ENCODE data around the gene GSTK1. TPM values are rescaled to one million over a fixed set of nuclear protein-coding genes. Genes with fewer than 3 reads are reported as not detected.
"Not testable (repeated sequence)": the region's sequence is repeated elsewhere in the genome, so short reads cannot be mapped to it uniquely, and the experiment has no call there.

Gene GSTK1
- total RNA-seq, 1 donor from 2014 or later = 200 TPM

GRCh38 chr7:143269251-143269650 lies 6.0 kb downstream of the GSTK1 start:
- DNase-seq (ENCODE audit: low spot score) = no peak

GRCh38 chr7:143271240-143271639 lies 8.0 kb downstream of the GSTK1 start:
- DNase-seq (ENCODE audit: low spot score) = no peak

- no peak for DNase-seq (ENCODE audit: low spot score)
Observed at GRCh38 chr7:143272871-143273270, 9.6 kb downstream of the GSTK1 start.

- DNase-seq (ENCODE audit: low spot score) = no peak
Observed at GRCh38 chr7:143279186-143280098, 16.2 kb downstream of the GSTK1 start.

GRCh38 chr7:143280160-143280559 lies 16.9 kb downstream of the GSTK1 start:
- DNase-seq (ENCODE audit: low spot score) = no peak

- no peak for DNase-seq (ENCODE audit: low spot score)
Observed at GRCh38 chr7:143280566-143280965, 17.3 kb downstream of the GSTK1 start.

- DNase-seq (ENCODE audit: low spot score) = no peak
Observed at GRCh38 chr7:143281529-143281928, 18.3 kb downstream of the GSTK1 start.

- DNase-seq (ENCODE audit: low spot score) = no peak
Observed at GRCh38 chr7:143282124-143282523, 18.9 kb downstream of the GSTK1 start.

- DNase-seq (ENCODE audit: low spot score) = no peak
Observed at GRCh38 chr7:143283381-143283780, 20.1 kb downstream of the GSTK1 start.

- DNase-seq (ENCODE audit: low spot score) = peak; percentile 69
Observed at GRCh38 chr7:143284591-143285469, 21.6 kb downstream of the GSTK1 start, which contains the start of gene TMEM139. Gene TMEM139, plus strand, starts transcription at chr7:143284958. Its CDS starts 1,000 bp downstream, at chr7:143285958.

GRCh38 chr7:143285470-143285778 lies 22.2 kb downstream of the GSTK1 start:
- DNase-seq (ENCODE audit: low spot score) = no peak

- DNase-seq (ENCODE audit: low spot score) = no peak
Observed at GRCh38 chr7:143285806-143286521, 22.7 kb downstream of the GSTK1 start.

GRCh38 chr7:143286522-143286890 lies 23.3 kb downstream of the GSTK1 start:
- no peak for DNase-seq (ENCODE audit: low spot score)

- no peak for DNase-seq (ENCODE audit: low spot score)
Observed at GRCh38 chr7:143287339-143287934, 24.2 kb downstream of the GSTK1 start.

GRCh38 chr7:143287935-143288826 lies 24.9 kb downstream of the GSTK1 start, which contains the start of gene CASP2:
Gene CASP2, plus strand, starts transcription at chr7:143288351. Its CDS starts 105 bp downstream, at chr7:143288456.
- DNase-seq (ENCODE audit: low spot score) = peak; percentile 98

- no peak for DNase-seq (ENCODE audit: low spot score)
Observed at GRCh38 chr7:143288836-143289235, 25.6 kb downstream of the GSTK1 start.

GRCh38 chr7:143289421-143289820 lies 26.2 kb downstream of the GSTK1 start:
- DNase-seq (ENCODE audit: low spot score) = no peak

GRCh38 chr7:143289888-143290287 lies 26.6 kb downstream of the GSTK1 start:
- not testable (repeated sequence) for DNase-seq (ENCODE audit: low spot score)

GRCh38 chr7:143290293-143290692 lies 27.1 kb downstream of the GSTK1 start:
- DNase-seq (ENCODE audit: low spot score) = no peak

GRCh38 chr7:143292876-143293275 lies 29.6 kb downstream of the GSTK1 start:
- DNase-seq (ENCODE audit: low spot score) = no peak

Measured in ureter (tissue), 1 donor.